Neural cell (in vitro differentiated cells): ENCODE data around the gene DNM2.

Experiments
- EZH2 ChIP-seq: fragments of 200-600, 300-800 bp; shearing (Covaris generic), sonication (generic); IDR thresholded peaks from 2 replicates; pipeline ENCODE4 v1.6.1; 2014; ENCODE audit warnings: antibody characterized with exemption, low read length, borderline replicate concordance, mild to moderate bottlenecking; ENCODE audit not compliant: insufficient read depth, poor library complexity, severe bottlenecking
- MXI1 ChIP-seq: fragments of 450-650 bp; conservative IDR thresholded peaks from 2 replicates; pipeline ENCODE4 v1.6.1; 2014; ENCODE audit warnings: antibody characterized with exemption, mild to moderate bottlenecking; ENCODE audit not compliant: poor library complexity, severe bottlenecking
- POLR2AphosphoS5 ChIP-seq: IDR thresholded peaks from 2 replicates; pipeline ENCODE4 v1.6.1; 2012
- SMC3 ChIP-seq: fragments of 450-650 bp; conservative IDR thresholded peaks from 2 replicates; pipeline ENCODE4 v1.6.1; 2014; ENCODE audit warnings: antibody characterized with exemption, mild to moderate bottlenecking, moderate library complexity; ENCODE audit not compliant: poor library complexity
- TF ChIP-seq, protein P1 (sequence below): fragments of 450-650 bp; IDR thresholded peaks from 2 replicates; pipeline ENCODE4 v1.5.1; 2014; ENCODE audit warnings: antibody characterized with exemption, mild to moderate bottlenecking, moderate library complexity; ENCODE audit not compliant: poor library complexity, severe bottlenecking

DNA sequence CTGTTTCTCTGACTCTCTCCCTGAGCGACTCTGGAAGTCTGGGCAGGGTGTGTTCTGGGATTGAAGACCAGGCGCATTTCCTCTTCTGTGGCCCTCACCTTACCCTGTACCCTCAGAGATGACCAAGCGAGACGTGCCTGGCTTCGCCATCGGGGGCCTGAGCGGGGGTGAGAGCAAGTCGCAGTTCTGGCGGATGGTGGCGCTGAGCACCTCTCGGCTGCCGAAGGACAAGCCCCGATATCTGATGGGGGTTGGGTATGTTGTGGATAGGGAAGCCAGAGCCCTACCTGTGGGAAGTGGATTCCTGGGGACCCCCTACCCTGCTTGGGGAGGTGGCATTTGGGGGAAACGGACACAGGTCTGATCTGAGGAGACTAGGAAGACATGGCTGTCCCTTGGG is 5.8 kb upstream of the DNM2 start:
- TF ChIP-seq, protein P1, sequence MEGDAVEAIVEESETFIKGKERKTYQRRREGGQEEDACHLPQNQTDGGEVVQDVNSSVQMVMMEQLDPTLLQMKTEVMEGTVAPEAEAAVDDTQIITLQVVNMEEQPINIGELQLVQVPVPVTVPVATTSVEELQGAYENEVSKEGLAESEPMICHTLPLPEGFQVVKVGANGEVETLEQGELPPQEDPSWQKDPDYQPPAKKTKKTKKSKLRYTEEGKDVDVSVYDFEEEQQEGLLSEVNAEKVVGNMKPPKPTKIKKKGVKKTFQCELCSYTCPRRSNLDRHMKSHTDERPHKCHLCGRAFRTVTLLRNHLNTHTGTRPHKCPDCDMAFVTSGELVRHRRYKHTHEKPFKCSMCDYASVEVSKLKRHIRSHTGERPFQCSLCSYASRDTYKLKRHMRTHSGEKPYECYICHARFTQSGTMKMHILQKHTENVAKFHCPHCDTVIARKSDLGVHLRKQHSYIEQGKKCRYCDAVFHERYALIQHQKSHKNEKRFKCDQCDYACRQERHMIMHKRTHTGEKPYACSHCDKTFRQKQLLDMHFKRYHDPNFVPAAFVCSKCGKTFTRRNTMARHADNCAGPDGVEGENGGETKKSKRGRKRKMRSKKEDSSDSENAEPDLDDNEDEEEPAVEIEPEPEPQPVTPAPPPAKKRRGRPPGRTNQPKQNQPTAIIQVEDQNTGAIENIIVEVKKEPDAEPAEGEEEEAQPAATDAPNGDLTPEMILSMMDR: no peak
- no peak for TF ChIP-seq MXI1
- TF ChIP-seq EZH2: no peak
- no peak for TF ChIP-seq SMC3
- TF ChIP-seq POLR2AphosphoS5: no peak
